ENCODE data around the gene PNP.

- TF ChIP-seq GLI4 (tag by site-specific recombination; IDR thresholded peaks at IDR 0.05) (no peak), CTCF (tag by site-specific recombination; IDR thresholded peaks at IDR 0.05) (no peak)
These were observed 25.9 kb downstream of the PNP start for GRCh38 chr14:20494935-20495766.

All from HEK293 (cell line).